HCT116 (cell line): ENCODE measurements around the gene RNFT1. TPM values are rescaled to one million over a fixed set of nuclear protein-coding genes. Genes with fewer than 3 reads are reported as not detected.
"Not testable (repeated sequence)": the region's sequence is repeated elsewhere in the genome, so short reads cannot be mapped to it uniquely, and the experiment has no call there.

ENCODE experiments used
- ATAC-seq: fragments of 200-7000 bp; cut with Tn5 transposase; 2 replicates; pipeline ENCODE4 v1.9.1; 2020; ENCODE audit warnings: mild to moderate bottlenecking, moderate library complexity
- BruUV-seq: library from RNA; stranded (reverse); fragments of 400-500 nt; replicated peaks from 2 replicates; lab custom pipeline; 2021; lab: Mats Ljungman, UMichigan
- CTCF ChIA-PET: fragments of 300-600 bp; sonication (Branson Sonifier 250); formaldehyde crosslinking; loops from one replicate; lab custom pipeline; 2021; ENCODE audit warnings: antibody characterized with exemption; lab: Charles Lee
- POLR2A ChIA-PET: fragments of 300-600, 350-600 bp; sonication (Branson Sonifier 250); formaldehyde crosslinking; loops from one replicate; lab custom pipeline; 2021; ENCODE audit warnings: antibody characterized with exemption; lab: Charles Lee
- RAD21 ChIA-PET, 2 experiments: fragments of 300-600 bp; sonication (Branson Sonifier 250); formaldehyde crosslinking; loops; one replicate each; lab custom pipeline; 2023; ENCODE audit warnings: low total read pairs in 2 of 2; ENCODE audit not compliant: uncharacterized antibody in 2 of 2, unreplicated experiment in 2 of 2, low non-redundant PET in 1 of 2; lab: Charles Lee
- DNase-seq: peaks from one replicate; pipeline ENCODE4 v3.0.0-alpha.2; 2010; ENCODE audit warnings: low read depth, low spot score
- H2AFZ ChIP-seq: fragments of 200-600 bp; shearing (Covaris generic), sonication (generic); 2 replicates; pipeline ENCODE4 v1.6.1; 2017; ENCODE audit warnings: low read depth, mixed run types, mixed read lengths, antibody characterized with exemption, low read length; ENCODE audit not compliant: poor library complexity, severe bottlenecking
- H3K27ac ChIP-seq: 2 replicates; pipeline ENCODE4 v1.5.1; 2012; ENCODE audit warnings: low read depth, low read length
- H3K27me3 ChIP-seq: fragments of 200-600 bp; sonication (generic); 2 replicates; pipeline ENCODE4 v1.6.1; 2016; ENCODE audit warnings: mixed run types, low read length, mixed read lengths; ENCODE audit not compliant: insufficient read depth
- H3K36me3 ChIP-seq, 2 experiments: fragments of 200-500 bp in 1 of 2; fragments of 200-600 bp in 1 of 2; sonication (Bioruptor generic) in 1 of 2; sonication (generic) in 1 of 2; 2 replicates each; pipeline versions ENCODE4 v1.5.1 to v1.6.1; 2014 to 2016; ENCODE audit warnings: low read length in 2 of 2, inconsistent platforms in 1 of 2, mixed read lengths in 1 of 2, mixed run types in 1 of 2; ENCODE audit not compliant: insufficient read depth in 2 of 2, control insufficient read depth in 1 of 2
- H3K4me1 ChIP-seq, 2 experiments: fragments of 200-600 bp in 1 of 2; sonication (generic) in 1 of 2; 2 replicates each; pipeline versions ENCODE4 v1.5.1 to v1.6.1; 2012 to 2017; ENCODE audit warnings: low read length in 2 of 2, inconsistent platforms in 1 of 2, mild to moderate bottlenecking in 1 of 2, mixed read lengths in 1 of 2, mixed run types in 1 of 2, moderate library complexity in 1 of 2; ENCODE audit not compliant: insufficient read depth in 2 of 2, control insufficient read depth in 1 of 2
- H3K4me2 ChIP-seq: fragments of 200-600 bp; sonication (generic); 2 replicates; pipeline ENCODE4 v1.6.1; 2017; ENCODE audit warnings: mixed run types, low read length, mixed read lengths
- H3K4me3 ChIP-seq, 2 experiments: fragments of 200-600 bp in 1 of 2; sonication (generic) in 1 of 2; replicated peaks in 1 of 2; 2 replicates each; pipeline ENCODE4 v1.5.1; 2011 to 2016; ENCODE audit warnings: low read length in 2 of 2, control low read depth in 1 of 2, low read depth in 1 of 2, mild to moderate bottlenecking in 1 of 2, mixed read lengths in 1 of 2, mixed run types in 1 of 2
- H3K79me2 ChIP-seq: fragments of 200-600 bp; sonication (generic); 2 replicates; pipeline ENCODE4 v1.6.1; 2017; ENCODE audit warnings: mild to moderate bottlenecking, mixed run types, low read length, moderate library complexity, mixed read lengths; ENCODE audit not compliant: insufficient read depth
- H3K9ac ChIP-seq: fragments of 200-600 bp; sonication (generic); 2 replicates; pipeline ENCODE4 v1.6.1; 2016; ENCODE audit warnings: low read length, mixed read lengths
- H3K9me2 ChIP-seq: fragments of 200-600 bp; sonication (generic), shearing (Covaris generic); 2 replicates; pipeline ENCODE4 v1.6.1; 2017; ENCODE audit warnings: mixed run types, mild to moderate bottlenecking, moderate library complexity; ENCODE audit not compliant: insufficient read depth
- H3K9me3 ChIP-seq, 2 experiments: fragments of 200-500 bp in 1 of 2; fragments of 200-600 bp in 1 of 2; sonication (Bioruptor generic) in 1 of 2; sonication (generic) in 1 of 2; 2 replicates each; pipeline ENCODE4 v1.6.1; 2014 to 2017; ENCODE audit warnings: low read length in 2 of 2, mixed read lengths in 2 of 2, inconsistent platforms in 1 of 2, low read depth in 1 of 2, mild to moderate bottlenecking in 1 of 2, mixed run types in 1 of 2, moderate library complexity in 1 of 2; ENCODE audit not compliant: control insufficient read depth in 1 of 2, insufficient read depth in 1 of 2
- H4K20me1 ChIP-seq: fragments of 200-600 bp; sonication (generic), shearing (Covaris generic); 2 replicates; pipeline ENCODE4 v1.6.1; 2017; ENCODE audit warnings: mixed run types, mild to moderate bottlenecking, moderate library complexity; ENCODE audit not compliant: insufficient read depth
- ATF3 ChIP-seq: IDR thresholded peaks from 2 replicates; pipeline ENCODE4 v1.6.1; 2012
- CEBPB ChIP-seq: IDR thresholded peaks from 2 replicates; pipeline ENCODE4 v1.6.1; 2012; ENCODE audit warnings: low read depth
- EGR1 ChIP-seq: IDR thresholded peaks from 2 replicates; pipeline ENCODE4 v1.6.1; 2012; ENCODE audit warnings: low read depth
- EZH2phosphoT487 ChIP-seq: fragments of 200-600 bp; IDR thresholded peaks from 2 replicates; pipeline ENCODE4 v1.6.1; 2018; ENCODE audit warnings: antibody characterized with exemption, borderline replicate concordance
- FOSL1 ChIP-seq: IDR thresholded peaks from 2 replicates; pipeline ENCODE4 v1.6.1; 2012; ENCODE audit warnings: low read depth
- MAX ChIP-seq: IDR thresholded peaks from 2 replicates; pipeline ENCODE4 v1.6.1; 2012
- POLR2A ChIP-seq: IDR thresholded peaks from 2 replicates; pipeline ENCODE4 v1.7.0; 2011; ENCODE audit warnings: borderline replicate concordance; ENCODE audit not compliant: insufficient read depth, insufficient read length; ENCODE audit errors: extremely low read depth
- REST ChIP-seq: IDR thresholded peaks from 2 replicates; pipeline ENCODE4 v1.6.1; 2012; ENCODE audit warnings: low read depth
- SIN3A ChIP-seq: IDR thresholded peaks from 2 replicates; pipeline ENCODE4 v1.6.1; 2012; ENCODE audit warnings: low read depth
- SP1 ChIP-seq: IDR thresholded peaks from 2 replicates; pipeline ENCODE4 v1.6.1; 2012; ENCODE audit warnings: low read depth
- TCF7L2 ChIP-seq: IDR thresholded peaks from 2 replicates; pipeline ENCODE4 v1.7.0; 2011; ENCODE audit warnings: borderline replicate concordance, inconsistent platforms; ENCODE audit not compliant: insufficient read depth, insufficient read length; ENCODE audit errors: extremely low read depth
- ZFX ChIP-seq: fragments of 450-650 bp; IDR thresholded peaks from 2 replicates; pipeline ENCODE4 v1.6.1; 2017
- ZNF274 ChIP-seq: fragments of 200-500 bp; sonication (Bioruptor generic); IDR thresholded peaks from 2 replicates; pipeline ENCODE4 v1.6.1; 2014; ENCODE audit warnings: mild to moderate bottlenecking, low read depth, low read length, inconsistent platforms
- intact Hi-C: fragments of 100-400 bp; cut with micrococcal nuclease; formaldehyde crosslinking; loops from 2 replicates; pipeline ENCODE4 v1.10.0; 2022
- total RNA-seq: library from RNA; stranded (reverse); gene quantifications from one replicate; pipeline ENCODE4 v1.2.1, GENCODE V29; 2021; ENCODE audit not compliant: unreplicated experiment
- TF ChIP-seq, protein P1 (sequence below): IDR thresholded peaks from 2 replicates; pipeline ENCODE4 v1.6.1; 2011; ENCODE audit warnings: mild to moderate bottlenecking, low read length, moderate library complexity; ENCODE audit not compliant: insufficient replicate concordance; ENCODE audit errors: extremely low read depth

RNFT1 gene
- total RNA-seq, 1 experiment from 2014 or later = 24.2 TPM

DNA sequence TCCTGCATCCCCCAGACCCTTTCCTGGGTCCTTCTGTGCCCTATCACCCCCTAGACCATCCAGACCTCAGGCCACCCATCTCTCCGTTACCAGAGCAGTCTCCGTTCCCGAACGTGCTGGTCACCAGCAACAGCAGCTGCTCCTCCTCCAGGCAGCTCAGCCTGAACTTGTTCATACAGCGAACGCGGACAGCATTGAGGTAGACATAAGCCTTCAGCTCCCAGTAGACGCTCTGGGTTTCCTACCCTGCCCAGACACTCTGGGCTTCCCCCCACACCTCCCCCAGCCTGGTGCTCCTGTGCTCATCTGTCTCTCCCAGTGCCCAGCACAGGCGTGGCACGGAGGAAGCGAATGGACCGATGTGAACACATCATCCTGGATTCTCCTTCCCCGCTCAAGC, 41.6 kb upstream of the RNFT1 start:
- no TSS peak for BruUV-seq
- DNase-seq (no peak), ATAC-seq (no peak)
- no peak overlapping the region for H3K4me3 ChIP-seq
- no peak overlapping the region for H3K27ac ChIP-seq
- no peaks in the 10 kb centered on the region for H3K9me3 ChIP-seq
- H3K4me1 ChIP-seq = peaks cover 0 to 3% of the 10 kb centered on the region in 2 experiments; a peak in 2 of 4 replicates
- no peak for TF ChIP-seq POLR2A
- TF ChIP-seq, protein P1, sequence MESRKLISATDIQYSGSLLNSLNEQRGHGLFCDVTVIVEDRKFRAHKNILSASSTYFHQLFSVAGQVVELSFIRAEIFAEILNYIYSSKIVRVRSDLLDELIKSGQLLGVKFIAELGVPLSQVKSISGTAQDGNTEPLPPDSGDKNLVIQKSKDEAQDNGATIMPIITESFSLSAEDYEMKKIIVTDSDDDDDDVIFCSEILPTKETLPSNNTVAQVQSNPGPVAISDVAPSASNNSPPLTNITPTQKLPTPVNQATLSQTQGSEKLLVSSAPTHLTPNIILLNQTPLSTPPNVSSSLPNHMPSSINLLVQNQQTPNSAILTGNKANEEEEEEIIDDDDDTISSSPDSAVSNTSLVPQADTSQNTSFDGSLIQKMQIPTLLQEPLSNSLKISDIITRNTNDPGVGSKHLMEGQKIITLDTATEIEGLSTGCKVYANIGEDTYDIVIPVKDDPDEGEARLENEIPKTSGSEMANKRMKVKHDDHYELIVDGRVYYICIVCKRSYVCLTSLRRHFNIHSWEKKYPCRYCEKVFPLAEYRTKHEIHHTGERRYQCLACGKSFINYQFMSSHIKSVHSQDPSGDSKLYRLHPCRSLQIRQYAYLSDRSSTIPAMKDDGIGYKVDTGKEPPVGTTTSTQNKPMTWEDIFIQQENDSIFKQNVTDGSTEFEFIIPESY = no peak
- TF ChIP-seq ATF3 = no peak
- TF ChIP-seq TCF7L2 = no peak
- no peak for TF ChIP-seq MAX
- TF ChIP-seq SP1 = no peak
- TF ChIP-seq FOSL1 = no peak
- no peak for TF ChIP-seq SIN3A
- no peak for TF ChIP-seq ZNF274
- no peak for TF ChIP-seq EGR1
- TF ChIP-seq ZFX = no peak
- TF ChIP-seq EZH2phosphoT487 = no peak
- no peak for TF ChIP-seq REST
- TF ChIP-seq CEBPB = no peak
- RAD21 ChIA-PET = no interaction called here
- POLR2A ChIA-PET = no interaction called here
- H3K36me3 ChIP-seq = no peaks in the 10 kb centered on the region
- H3K79me2 ChIP-seq = no peaks in the 10 kb centered on the region
- no peaks in the 10 kb centered on the region for H3K9me2 ChIP-seq
- H3K27me3 ChIP-seq = no peaks in the 10 kb centered on the region
- H4K20me1 ChIP-seq = no peaks in the 10 kb centered on the region
- H3K4me2 ChIP-seq = no peak overlapping the region
- H3K9ac ChIP-seq = no peak overlapping the region
- intact Hi-C loops = no loop called here
- H2AFZ ChIP-seq = no peak overlapping the region
- CTCF ChIA-PET = interaction anchor here (1.1 kb wide), 2 partner anchors 31 to 92 kb away, joined by 3 read pairs; no protein-coding TSS in a partner anchor

- intact Hi-C loops, H3K79me2 ChIP-seq, H3K4me1 ChIP-seq, H3K9ac ChIP-seq, H3K4me2 ChIP-seq, RAD21 ChIA-PET, H3K36me3 ChIP-seq, DNase-seq, H3K27me3 ChIP-seq, H3K9me3 ChIP-seq, H3K9me2 ChIP-seq, CTCF ChIA-PET, H2AFZ ChIP-seq, H3K27ac ChIP-seq, ATAC-seq, POLR2A ChIA-PET, BruUV-seq, H4K20me1 ChIP-seq, H3K4me3 ChIP-seq: not testable (repeated sequence)
These were observed 40.0 kb upstream of the RNFT1 start for GRCh38 chr17:60004561-60004960.
